Endodermal cell (in vitro differentiated cells): ENCODE results near the gene SLC24A4. TPM values are rescaled to one million over a fixed set of nuclear protein-coding genes. Genes with fewer than 3 reads are reported as not detected.

Experiments used
- DNase-seq: peaks from one replicate; pipeline ENCODE4 v3.0.0-alpha.2; 2017
- H3K27ac ChIP-seq: 2 replicates; pipeline ENCODE4 v1.5.1; 2013; ENCODE audit warnings: mild to moderate bottlenecking, low read depth, low read length, moderate library complexity
- H3K27me3 ChIP-seq: 2 replicates; pipeline ENCODE4 v1.6.1; 2013; ENCODE audit warnings: mild to moderate bottlenecking, low read length, moderate library complexity; ENCODE audit not compliant: insufficient read depth, control insufficient read depth, poor library complexity, severe bottlenecking
- H3K36me3 ChIP-seq: 2 replicates; pipeline ENCODE4 v1.7.0; 2013; ENCODE audit warnings: mild to moderate bottlenecking, low read length, moderate library complexity; ENCODE audit not compliant: control insufficient read depth, insufficient read depth
- H3K4me1 ChIP-seq: one replicate; pipeline ENCODE4 v1.7.0; 2013; ENCODE audit warnings: low read length; ENCODE audit not compliant: control insufficient read depth, insufficient read depth
- H3K4me3 ChIP-seq: 2 replicates; pipeline ENCODE4 v1.5.1; 2013; ENCODE audit warnings: mild to moderate bottlenecking, low read length, moderate library complexity
- H3K9ac ChIP-seq: 2 replicates; pipeline ENCODE4 v1.6.1; 2013; ENCODE audit warnings: mild to moderate bottlenecking, low read length, moderate library complexity; ENCODE audit not compliant: poor library complexity, severe bottlenecking; ENCODE audit errors: extremely low read depth
- H3K9me3 ChIP-seq: 2 replicates; pipeline ENCODE4 v1.6.1; 2013; ENCODE audit warnings: mild to moderate bottlenecking, low read length, moderate library complexity; ENCODE audit not compliant: control insufficient read depth
- H3K27ac Mint-ChIP-seq: 2 replicates; pipeline ENCODE4 v1.8.0; 2020; ENCODE audit warnings: mixed read lengths
- H3K27me3 Mint-ChIP-seq: 2 replicates; pipeline ENCODE4 v1.8.0; 2021; ENCODE audit warnings: mild to moderate bottlenecking, mixed read lengths; ENCODE audit not compliant: insufficient read depth
- H3K36me3 Mint-ChIP-seq: 2 replicates; pipeline ENCODE4 v1.8.0; 2020; ENCODE audit warnings: low read depth, mixed read lengths
- H3K4me1 Mint-ChIP-seq: 2 replicates; pipeline ENCODE4 v1.8.0; 2020; ENCODE audit warnings: mixed read lengths
- H3K4me3 Mint-ChIP-seq: 2 replicates; pipeline ENCODE4 v1.8.0; 2020; ENCODE audit warnings: mild to moderate bottlenecking, moderate library complexity, mixed read lengths
- H3K9me3 Mint-ChIP-seq: 2 replicates; pipeline ENCODE4 v1.8.0; 2020; ENCODE audit warnings: mild to moderate bottlenecking, mixed read lengths
- WGBS, 2 experiments: methylation state at CpG; one replicate each; pipeline versions ENCODE4 v1.1.5 to v1.1.7; 2013; ENCODE audit warnings: missing lambda C conversion rate in 2 of 2, mixed read lengths in 1 of 2; ENCODE audit not compliant: insufficient coverage in 1 of 2, insufficient read length in 1 of 2; 5-methylcytosine and 5-hydroxymethylcytosine counted together
- total RNA-seq, 2 donors: library from RNA; stranded (reverse); fragmentation: NEBNext Ultra II Directional in 1 of 2; extraction: Animal tissue kit (Norgen Biotek cat#: 25700) in 1 of 2; gene quantifications; 2 replicates in 1 of 2; 3 replicates in 1 of 2; pipeline ENCODE4 v1.2.1, GENCODE V29; 2021
- TF ChIP-seq, protein P1 (sequence below): fragments of 200-600 bp; sonication (generic); conservative IDR thresholded peaks from 2 replicates; pipeline ENCODE4 v1.5.0; 2021; ENCODE audit warnings: antibody characterized with exemption, mild to moderate bottlenecking

The SLC24A4 gene
- total RNA-seq, 2 donors from 2014 or later: 0.09 to 0.29 TPM

DNA sequence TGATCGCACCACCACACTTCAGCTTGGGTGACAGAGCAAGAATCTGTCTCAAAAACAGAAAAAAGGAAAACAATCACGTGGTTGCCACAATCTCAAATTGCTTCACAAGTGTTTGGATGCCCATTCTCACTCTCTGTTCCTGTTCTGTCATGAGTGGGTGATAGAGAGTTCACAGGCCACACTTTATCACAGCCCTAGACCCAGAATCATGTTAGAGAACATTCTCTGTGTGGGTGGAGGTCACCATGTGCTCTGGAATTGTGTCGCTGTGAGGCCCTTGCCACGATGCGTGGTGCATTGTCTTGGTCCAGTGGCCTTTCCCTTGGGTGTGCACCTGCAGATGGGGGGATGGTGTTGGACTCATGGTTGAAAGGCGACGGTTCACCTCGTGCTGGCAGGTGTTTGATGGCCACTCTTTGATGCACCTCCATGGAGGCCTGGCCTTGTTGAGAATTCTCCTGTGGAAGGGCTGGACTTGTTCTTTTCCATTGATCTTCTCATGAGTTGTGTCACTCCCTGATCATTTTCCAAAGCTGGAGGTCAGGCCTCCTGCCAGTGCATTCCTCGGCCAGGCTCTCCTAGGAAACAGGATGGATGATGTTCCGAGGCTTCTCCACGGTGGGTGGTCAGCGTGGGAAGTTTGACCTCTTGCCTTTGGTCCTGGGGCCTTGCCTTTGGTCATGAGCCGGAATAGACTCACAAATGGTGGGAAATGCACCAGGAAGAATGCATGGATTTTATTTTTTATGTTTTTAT, 91.9 kb downstream of the SLC24A4 start:
- H3K4me3 Mint-ChIP-seq: no peak overlapping the region
- Histone ChIP-seq H3K27me3 (peaks cover 18% of the 10 kb centered on the region), H3K4me3 (no peak overlapping the region), H3K36me3 (no peaks in the 10 kb centered on the region), H3K4me1 (no peaks in the 10 kb centered on the region), H3K9me3 (no peaks in the 10 kb centered on the region), H3K9ac (no peak overlapping the region), H3K27ac (no peak overlapping the region)
- WGBS, 2 experiments: 78 to 85% methylated on average over 6 to 12 of the region's 13 CpGs
- peaks cover 27% of the 10 kb centered on the region for H3K27me3 Mint-ChIP-seq
- H3K4me1 Mint-ChIP-seq: no peaks in the 10 kb centered on the region
- DNase-seq: no peak
- peaks cover 3% of the 10 kb centered on the region for H3K9me3 Mint-ChIP-seq
- H3K36me3 Mint-ChIP-seq: no peaks in the 10 kb centered on the region
- H3K27ac Mint-ChIP-seq: no peak overlapping the region
- TF ChIP-seq, protein P1, sequence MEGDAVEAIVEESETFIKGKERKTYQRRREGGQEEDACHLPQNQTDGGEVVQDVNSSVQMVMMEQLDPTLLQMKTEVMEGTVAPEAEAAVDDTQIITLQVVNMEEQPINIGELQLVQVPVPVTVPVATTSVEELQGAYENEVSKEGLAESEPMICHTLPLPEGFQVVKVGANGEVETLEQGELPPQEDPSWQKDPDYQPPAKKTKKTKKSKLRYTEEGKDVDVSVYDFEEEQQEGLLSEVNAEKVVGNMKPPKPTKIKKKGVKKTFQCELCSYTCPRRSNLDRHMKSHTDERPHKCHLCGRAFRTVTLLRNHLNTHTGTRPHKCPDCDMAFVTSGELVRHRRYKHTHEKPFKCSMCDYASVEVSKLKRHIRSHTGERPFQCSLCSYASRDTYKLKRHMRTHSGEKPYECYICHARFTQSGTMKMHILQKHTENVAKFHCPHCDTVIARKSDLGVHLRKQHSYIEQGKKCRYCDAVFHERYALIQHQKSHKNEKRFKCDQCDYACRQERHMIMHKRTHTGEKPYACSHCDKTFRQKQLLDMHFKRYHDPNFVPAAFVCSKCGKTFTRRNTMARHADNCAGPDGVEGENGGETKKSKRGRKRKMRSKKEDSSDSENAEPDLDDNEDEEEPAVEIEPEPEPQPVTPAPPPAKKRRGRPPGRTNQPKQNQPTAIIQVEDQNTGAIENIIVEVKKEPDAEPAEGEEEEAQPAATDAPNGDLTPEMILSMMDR: no peak

DNA sequence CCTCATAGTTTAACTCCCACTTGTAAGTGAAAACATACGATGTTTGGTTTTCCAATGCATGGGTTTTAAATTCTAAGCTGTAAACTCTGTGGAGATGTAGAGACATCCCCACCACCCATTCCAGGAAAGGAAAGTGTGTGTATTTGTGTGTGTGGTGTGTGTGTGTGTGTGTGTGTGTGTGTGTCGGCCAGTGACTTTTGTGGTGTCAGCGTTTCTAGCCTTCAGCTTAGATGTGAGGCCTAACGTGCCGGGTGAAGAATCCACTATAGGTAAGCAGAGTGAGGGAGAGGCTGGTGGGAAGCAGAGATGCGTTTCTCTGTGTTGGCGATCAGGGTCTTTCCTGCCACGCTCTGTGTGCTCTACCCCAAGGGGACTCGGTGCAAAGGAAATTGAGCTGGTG, 93.0 kb downstream of the SLC24A4 start:
- TF ChIP-seq, protein P1: no peak
- Histone ChIP-seq H3K4me3 (no peak overlapping the region), H3K4me1 (no peaks in the 10 kb centered on the region), H3K27ac (no peak overlapping the region), H3K27me3 (peaks cover 18% of the 10 kb centered on the region), H3K9me3 (no peaks in the 10 kb centered on the region), H3K36me3 (no peaks in the 10 kb centered on the region), H3K9ac (no peak overlapping the region)
- no peak for DNase-seq
- no peaks in the 10 kb centered on the region for H3K36me3 Mint-ChIP-seq
- no peak overlapping the region for H3K27ac Mint-ChIP-seq
- H3K4me3 Mint-ChIP-seq: no peak overlapping the region
- H3K4me1 Mint-ChIP-seq: no peaks in the 10 kb centered on the region
- peaks cover 3% of the 10 kb centered on the region for H3K9me3 Mint-ChIP-seq
- 85 to 93% methylated on average over 2 to 9 of the region's 9 CpGs for WGBS, 2 experiments
- H3K27me3 Mint-ChIP-seq: peaks cover 29% of the 10 kb centered on the region

DNA sequence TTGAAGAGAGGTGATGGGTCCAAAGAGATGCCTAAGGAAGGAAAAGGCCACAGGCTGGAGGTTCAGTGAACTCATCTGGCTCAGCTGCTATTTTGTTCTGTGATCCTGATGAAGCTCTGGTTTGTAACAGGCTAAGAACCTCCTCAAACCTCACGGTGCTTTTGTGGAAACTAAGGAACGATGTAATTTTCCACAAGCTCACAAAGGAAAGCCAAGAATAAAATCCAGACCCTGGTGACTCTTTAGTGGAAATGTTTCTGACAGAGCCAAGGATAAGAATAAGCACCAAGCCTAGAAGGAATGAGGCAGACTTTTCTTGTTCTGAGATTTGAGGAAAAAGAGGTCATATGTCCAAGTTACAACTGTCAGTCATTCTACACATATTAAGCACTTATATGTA, 93.6 kb downstream of the SLC24A4 start:
- peaks cover 3% of the 10 kb centered on the region for H3K9me3 Mint-ChIP-seq
- H3K36me3 Mint-ChIP-seq: no peaks in the 10 kb centered on the region
- no peak overlapping the region for H3K27ac Mint-ChIP-seq
- Histone ChIP-seq H3K9ac (no peak overlapping the region), H3K36me3 (no peaks in the 10 kb centered on the region), H3K9me3 (no peaks in the 10 kb centered on the region), H3K4me1 (no peaks in the 10 kb centered on the region), H3K4me3 (no peak overlapping the region), H3K27ac (no peak overlapping the region), H3K27me3 (peaks cover 15% of the 10 kb centered on the region)
- no peak for DNase-seq
- H3K4me3 Mint-ChIP-seq: no peak overlapping the region
- 86 to 90% methylated on average over 2 of the region's 2 CpGs for WGBS, 2 experiments
- H3K4me1 Mint-ChIP-seq: no peaks in the 10 kb centered on the region
- H3K27me3 Mint-ChIP-seq: peaks cover 27% of the 10 kb centered on the region
- TF ChIP-seq, protein P1: no peak
